GM18511 (cell line): ENCODE data around the gene ZG16B.

ENCODE experiments used
- ATAC-seq: cut with Tn5 transposase; IDR thresholded peaks from one replicate; pipeline ENCODE4 v1.9.1; 2021; ENCODE audit warnings: mild to moderate bottlenecking, moderate library complexity; ENCODE audit not compliant: unreplicated experiment

The ZG16B gene, protein sequence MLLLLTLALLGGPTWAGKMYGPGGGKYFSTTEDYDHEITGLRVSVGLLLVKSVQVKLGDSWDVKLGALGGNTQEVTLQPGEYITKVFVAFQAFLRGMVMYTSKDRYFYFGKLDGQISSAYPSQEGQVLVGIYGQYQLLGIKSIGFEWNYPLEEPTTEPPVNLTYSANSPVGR

DNA sequence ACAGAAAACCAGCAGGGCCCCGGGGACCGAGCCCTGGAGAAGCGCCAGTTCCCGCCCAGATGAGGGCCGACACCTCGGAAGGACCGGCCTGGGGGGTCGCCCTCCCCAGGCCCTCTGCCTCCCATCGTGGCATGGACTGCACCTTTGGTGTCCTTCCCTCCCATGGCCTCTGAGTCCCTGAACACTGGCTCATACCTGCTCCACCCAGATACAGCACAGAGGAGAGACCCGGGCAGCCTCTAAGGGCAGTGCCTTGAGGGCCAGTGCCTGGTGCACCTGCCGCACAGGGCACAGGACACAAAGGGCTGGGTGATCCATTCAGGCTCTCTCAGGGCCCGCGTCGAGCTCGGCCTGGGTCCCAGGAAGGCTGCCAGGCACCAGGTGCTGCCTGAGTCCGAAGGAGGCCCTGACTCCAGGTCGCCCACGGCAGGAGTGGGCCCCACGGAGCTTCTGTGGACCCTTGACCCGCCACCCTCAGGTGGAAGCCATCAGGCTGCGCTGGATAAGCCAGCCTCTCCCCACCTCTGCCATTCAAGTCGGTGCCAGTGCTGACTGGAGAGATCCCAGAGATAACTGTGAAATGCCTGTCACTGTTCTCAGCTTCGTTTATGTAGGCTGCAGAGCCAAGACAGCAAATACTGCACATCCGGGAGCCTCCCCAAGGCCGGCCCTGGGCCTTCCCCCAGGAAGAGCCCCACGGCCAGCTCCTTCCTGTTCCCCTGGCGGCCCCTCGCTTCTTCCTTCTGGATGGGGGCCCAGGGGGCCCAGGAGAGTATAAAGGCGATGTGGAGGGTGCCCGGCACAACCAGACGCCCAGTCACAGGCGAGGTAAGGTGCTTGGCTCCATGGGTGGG is at the start of gene ZG16B:
Gene ZG16B (plus strand): TSS at position 803 of the 854 bp plus-strand sequence. CDS start 139 bp downstream, outside the sequence.
- ATAC-seq, result no peak

- ATAC-seq, result no peak
These were observed 47.3 kb upstream of the ZG16B start for GRCh38 chr16:2782583-2783351.

DNA sequence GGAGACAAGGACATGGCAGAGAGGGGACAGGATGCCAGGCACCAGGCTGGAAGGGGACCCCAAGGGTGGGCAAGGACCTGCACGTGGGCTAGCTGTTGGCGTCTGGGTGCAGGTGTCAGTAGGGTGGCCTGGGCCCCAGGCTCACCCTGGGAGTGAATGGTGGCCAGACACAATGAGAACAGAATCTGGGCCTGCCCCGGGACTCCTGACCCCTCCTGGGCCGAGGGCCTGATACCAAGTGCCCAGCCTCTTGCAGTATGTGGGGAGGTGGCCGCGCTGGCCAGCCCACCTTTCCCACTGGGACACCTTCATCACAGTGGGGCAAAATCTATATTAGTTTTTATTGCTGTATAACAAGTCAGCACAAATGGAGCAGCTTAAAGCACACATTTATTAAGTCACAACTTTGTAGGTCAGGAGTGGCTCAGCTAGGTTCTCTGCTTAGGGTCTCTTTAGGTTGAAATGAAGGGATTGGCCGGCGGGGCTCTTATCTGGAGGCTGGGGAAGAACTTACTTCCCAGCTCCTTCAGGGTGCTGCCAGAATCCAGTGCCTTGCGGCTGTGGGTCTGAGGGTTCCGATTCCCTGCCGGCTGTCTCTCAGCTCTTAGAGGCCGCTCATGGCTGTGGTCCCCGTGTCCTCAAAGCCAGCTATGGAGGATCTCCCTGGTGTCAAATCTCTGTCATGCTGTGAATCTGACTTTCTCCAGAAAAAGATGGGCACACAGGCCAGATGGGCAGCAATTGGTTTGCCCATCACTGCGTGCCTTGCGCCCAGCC is 46.3 kb upstream of the ZG16B start:
- no peak for ATAC-seq

DNA sequence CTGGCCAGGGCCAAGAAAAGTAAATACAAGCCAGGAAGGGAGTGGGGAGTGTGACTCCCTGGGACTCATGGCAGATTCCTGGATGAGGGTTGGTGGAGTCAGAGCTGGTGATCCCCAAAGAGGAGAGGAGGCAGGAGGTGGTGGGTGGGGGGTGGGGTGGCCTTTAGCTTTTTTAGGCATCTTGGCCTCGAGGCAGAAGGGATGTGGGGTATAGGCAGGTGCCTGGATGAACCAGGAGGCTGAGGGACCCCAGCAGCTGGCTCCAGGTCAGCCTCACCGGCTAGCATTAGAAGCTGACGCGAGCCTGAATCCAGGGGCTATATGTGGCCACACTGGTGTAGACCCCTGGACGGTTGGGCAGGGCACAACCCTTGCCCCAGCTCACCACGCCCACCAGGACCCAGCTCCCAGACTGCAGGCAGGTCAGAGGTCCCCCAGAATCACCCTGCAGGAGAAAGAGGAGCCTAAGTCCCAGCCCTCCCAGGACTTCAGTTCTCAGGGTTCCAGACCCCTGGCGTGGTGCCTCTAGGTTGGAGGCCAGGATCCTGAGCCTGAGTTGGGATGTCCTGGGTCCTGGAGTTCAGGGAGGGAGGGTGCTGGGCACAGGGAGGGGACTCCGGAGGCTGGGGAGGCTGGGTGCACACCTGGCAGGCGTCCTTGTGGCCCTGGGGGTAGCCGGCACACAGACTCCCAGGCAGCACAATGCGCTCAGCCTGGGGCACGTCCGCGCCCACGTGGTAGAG is 45.6 kb upstream of the ZG16B start:
- ATAC-seq, result no peak

DNA sequence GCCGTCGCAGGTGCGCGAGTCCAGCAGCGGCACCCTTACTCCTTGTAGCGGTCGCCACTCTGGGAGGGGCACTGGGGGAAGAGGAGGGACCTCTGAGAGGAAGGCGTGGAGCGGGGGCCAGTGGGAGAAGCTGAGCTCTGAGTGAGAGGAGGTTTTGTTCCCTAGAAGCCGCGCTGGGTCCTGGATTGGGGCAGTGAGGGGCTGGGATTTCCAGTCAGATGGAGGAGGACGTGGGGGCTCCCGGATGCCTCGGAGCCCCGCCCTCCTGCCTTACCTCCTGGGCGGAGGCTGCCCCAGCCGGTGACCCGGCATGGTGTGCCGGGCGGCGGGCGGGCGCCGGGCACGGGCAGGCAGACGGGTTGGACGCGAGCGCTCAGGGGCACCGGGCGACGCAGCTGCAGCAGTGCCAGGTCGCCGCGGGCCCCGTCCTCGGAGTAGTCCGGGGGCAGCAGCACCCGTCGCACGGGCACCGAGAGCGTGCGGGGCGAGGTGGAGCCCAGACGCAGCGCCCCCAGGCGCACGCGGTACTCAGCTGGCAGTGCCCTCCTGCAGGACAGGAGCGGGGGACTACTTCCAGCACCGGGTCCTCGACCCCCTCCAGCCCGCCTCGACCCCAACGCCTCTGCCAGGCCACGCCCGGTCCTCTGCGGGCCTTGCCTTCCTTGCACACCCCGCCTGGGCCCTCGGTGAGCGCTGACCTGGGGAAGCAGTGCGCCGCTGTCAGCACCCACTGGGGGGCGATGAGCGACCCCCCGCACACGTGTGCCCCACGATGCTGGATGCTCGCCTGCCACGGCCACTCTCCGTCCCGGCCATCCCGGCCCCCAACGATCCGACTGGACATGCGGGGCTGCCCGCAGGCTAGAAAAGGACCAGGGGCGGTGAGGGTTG is 44.8 kb upstream of the ZG16B start:
- no peak for ATAC-seq

DNA sequence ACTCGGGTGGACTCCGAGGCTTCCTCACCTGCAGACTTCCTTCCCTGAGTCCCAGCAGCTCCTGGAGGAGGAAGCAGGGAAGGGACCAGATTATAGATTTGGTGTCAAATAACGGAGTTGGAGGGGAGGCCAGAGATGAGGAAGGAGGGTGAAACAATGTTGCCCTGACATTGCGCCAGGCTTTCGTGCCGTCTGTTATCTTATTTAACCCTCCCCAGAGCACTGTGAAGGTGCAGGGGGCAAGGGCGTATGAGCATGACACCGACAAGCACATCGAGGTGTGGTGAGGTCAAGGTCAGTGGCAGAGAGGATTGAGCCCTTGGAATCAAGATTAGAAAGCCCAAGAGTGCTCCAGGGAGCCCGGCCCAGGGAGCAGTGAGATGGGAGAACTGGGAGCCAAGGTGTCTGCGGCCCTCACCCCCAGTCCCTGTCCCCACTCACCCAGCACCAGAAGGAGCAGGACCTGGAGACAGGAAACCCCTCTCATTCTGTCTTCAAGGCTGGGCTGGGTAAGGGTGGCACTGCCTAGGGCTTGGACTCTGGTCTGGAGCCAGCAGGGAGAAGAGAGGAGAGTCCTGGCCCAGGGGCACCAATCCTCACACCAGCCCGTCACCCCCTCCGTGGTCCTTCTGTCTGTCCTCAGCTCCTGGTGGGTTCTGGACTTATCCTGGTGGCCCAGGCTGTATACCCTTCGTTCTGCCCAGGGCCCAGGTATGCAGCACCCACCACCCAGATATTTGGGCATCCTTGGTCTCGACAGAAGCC is 43.9 kb upstream of the ZG16B start:
- no peak for ATAC-seq

DNA sequence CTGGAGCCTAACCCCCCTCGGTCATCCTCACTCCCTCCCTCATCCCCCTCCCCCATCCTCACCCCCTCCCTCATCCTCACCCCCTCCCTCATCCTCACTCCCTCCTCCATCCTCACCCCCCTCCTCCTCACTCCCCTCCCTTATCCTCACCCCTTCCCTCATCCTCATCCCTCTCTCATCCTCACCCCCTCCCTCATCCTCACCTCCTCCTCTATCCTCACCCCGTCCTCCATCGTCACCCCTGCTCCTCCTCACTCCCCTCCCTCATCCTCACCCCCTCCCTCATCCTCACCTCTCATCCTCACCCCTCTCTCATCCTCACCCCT is 43.3 kb upstream of the ZG16B start:
- ATAC-seq, result no peak

DNA sequence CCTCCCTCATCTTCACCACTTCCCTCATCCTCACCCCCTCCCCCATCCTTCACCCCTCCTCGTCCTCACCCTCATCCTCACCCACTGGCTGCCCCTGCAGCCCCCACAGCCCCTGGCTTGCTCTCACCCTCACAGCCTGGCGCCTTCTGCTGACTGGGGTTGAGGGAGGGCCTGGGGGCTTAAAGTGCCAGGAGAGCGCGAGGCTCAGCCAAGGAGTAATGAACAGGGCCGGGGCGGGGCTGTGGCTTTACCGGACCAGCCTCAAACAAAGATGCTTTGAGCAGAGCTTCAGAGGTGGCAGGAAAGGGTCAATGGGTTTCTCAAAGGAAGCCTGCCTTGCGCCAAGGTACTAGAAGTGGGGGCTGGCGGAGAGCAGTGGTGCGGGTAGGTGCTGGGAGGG is 42.7 kb upstream of the ZG16B start, which contains the start of gene PRSS33:
Gene PRSS33 (minus strand): TSS at position 155 of the 400 bp plus-strand sequence. CDS start 1,013 bp downstream, outside the sequence.
- ATAC-seq, result no peak

- ATAC-seq, result no peak
These were observed 42.1 kb upstream of the ZG16B start for GRCh38 chr16:2787961-2788360.

DNA sequence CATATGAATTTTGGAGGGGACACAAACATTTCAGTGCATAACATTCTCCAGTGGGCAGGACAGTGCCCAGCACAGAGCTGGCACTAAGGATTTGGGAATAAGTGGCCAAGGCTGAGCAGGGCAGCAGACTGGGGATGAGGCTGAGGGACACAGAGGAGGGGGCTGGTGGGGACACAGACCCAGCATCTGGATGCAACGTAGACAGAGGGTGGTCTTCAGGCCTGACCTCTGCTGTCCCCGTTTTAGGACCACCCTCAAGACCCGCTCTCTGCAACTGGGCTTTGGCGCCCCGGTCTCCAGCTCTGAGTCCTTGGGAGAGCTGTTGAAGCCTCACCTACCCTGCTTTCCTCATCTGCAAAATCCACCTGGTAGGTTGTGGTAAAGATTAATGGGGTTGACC is 39.5 kb upstream of the ZG16B start:
- no peak for ATAC-seq

DNA sequence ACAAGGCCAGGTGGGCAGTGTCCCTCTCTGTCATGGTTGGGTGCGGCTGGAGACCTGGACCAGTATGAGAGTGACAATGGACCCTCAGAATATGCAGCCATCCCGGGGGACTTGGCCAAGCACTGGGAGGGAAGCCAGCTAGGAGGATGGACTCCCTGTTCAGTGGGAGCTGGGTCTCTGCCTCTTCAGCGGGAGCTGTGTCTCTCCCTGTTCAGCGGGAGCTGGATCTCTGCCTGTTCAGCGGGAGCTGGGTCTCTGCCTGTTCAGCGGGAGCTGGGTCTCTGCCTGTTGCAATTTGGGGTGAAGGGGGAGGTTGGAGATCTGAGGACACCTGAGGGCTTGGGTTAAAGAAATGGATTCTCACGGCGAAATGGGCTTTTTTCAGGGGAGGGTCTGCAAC is 38.9 kb upstream of the ZG16B start:
- no peak for ATAC-seq

GRCh38 chr16:2792940-2793339 is 37.2 kb upstream of the ZG16B start:
- no peak for ATAC-seq

GRCh38 chr16:2795395-2796143 is 34.5 kb upstream of the ZG16B start:
- no peak for ATAC-seq

DNA sequence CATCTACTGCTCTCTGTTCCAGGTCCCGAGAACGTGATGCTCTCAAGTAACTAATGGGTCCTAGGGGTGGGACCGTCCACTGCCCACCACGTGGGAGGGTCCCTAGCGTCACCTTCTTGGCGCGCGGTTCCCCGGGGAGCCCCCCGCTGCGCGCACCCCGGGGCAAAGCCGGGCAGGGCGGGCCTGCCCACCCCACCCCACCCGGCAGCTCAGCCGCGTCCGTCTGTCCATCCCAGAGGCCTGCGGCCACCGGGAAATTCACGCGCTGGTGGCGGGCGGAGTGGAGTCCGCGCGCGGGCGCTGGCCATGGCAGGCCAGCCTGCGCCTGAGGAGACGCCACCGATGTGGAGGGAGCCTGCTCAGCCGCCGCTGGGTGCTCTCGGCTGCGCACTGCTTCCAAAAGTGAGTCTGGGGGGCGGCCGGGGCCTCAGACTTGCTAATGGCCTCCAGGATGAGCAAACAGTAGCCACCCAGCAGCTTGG is 31.3 kb upstream of the ZG16B start:
- ATAC-seq, result no peak

GRCh38 chr16:2799205-2799858 is 30.8 kb upstream of the ZG16B start:
- no peak for ATAC-seq

GRCh38 chr16:2799859-2800226 is 30.3 kb upstream of the ZG16B start:
- ATAC-seq, result no peak

DNA sequence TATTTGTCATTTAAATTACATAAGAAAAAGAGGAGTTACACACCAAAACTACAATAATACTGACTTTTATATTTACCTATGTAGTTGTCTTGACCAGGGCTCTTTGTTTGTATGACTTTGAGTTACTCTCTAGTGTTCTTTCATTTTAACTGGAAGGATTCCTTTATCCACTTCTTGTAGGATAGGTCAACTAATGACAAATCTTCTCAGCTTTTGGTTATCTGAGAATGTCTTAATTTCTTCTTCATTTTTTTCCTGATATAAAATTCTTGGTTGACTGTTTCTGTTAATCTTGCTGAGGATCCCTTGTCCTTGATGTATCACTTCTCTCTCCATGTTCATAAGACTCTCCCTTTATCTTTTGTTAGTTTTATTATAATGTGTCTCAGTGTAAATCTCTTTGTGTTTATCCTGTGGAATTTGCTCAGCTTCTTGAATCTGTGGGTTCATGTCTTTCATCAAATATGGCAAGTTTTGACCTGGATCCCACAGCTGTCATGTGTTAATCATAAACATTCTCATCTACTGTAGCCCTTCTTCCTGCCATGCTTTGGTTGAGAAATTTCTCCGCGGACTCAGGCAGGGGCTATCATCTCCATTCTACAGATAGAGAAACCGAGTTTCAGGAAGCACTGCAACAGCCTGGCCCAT is 26.4 kb upstream of the ZG16B start:
- ATAC-seq, result no peak
